HG03159 (cell line): ENCODE results near the gene SLC39A2.
A peak's percentile ranks its signal among the peaks of the same experiment; 100 is the strongest.
"Not testable (repeated sequence)": the region's sequence is repeated elsewhere in the genome, so short reads cannot be mapped to it uniquely, and the experiment has no call there.

Experiments
- ATAC-seq: cut with Tn5 transposase; IDR thresholded peaks from one replicate; pipeline ENCODE4 v1.9.1; 2021; ENCODE audit warnings: mild to moderate bottlenecking, moderate library complexity; ENCODE audit not compliant: unreplicated experiment

Gene SLC39A2

DNA sequence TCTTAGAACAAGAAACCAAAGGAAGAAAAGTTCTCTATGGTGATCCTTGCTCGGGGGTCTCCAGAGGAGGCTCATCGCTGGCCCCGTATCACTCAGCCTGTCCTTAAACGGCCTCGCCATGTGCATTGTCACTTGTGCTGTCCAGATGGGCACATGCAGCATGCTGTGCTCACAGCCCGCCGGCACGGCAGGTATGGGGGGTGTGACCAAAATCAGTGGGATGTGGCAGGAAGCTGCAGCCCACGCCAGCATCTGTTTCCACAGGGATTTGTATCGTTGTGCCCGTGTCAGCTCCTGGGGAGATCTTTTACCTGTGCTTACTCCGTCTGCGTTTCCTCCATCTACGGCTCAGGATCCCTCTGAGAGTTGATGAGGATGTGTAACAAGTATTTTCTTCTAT is 2.6 kb upstream of the SLC39A2 start:
- ATAC-seq: no peak

GRCh38 chr14:20997115-20997514 is 2.0 kb upstream of the SLC39A2 start:
- no peak for ATAC-seq

- ATAC-seq: no peak
Measured at GRCh38 chr14:20997564-20997963, 1.5 kb upstream of the SLC39A2 start.

DNA sequence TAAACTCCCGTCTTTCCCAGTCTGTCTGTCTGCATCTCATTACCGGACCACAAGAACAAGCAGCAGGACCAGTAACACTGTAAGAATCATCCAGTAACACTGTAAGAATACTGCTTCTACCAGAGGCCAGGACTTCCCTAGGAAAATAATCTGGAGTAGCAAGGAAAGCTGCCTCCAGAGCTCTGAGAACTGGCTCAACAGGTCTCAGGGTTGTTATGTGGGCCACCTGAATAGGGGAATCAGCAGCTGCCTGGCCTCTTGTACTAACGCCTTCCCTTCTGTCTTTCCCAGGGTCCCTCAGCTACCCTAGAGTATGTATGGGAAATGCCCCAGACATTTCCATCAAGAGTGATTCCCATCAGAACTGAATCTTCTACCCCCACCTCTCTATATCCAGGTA is 954 bp upstream of the SLC39A2 start:
- ATAC-seq: no peak

GRCh38 chr14:20999591-20999990 is 498 bp downstream of the SLC39A2 start:
- no peak for ATAC-seq

DNA sequence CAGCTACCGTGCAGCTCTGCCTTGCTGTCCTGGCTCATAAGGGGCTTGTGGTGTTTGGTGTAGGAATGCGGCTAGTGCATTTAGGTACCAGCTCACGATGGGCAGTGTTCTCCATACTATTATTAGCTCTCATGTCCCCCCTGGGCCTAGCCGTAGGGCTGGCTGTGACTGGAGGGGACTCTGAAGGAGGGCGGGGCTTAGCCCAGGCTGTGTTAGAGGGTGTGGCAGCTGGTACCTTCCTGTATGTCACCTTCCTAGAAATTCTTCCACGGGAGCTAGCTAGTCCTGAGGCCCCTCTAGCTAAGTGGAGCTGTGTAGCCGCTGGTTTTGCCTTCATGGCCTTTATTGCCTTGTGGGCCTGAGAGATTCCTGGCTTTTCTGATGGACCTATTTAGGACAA is 2.1 kb downstream of the SLC39A2 start:
- ATAC-seq: no peak

GRCh38 chr14:21003788-21004346 is 4.8 kb downstream of the SLC39A2 start:
- no peak for ATAC-seq

DNA sequence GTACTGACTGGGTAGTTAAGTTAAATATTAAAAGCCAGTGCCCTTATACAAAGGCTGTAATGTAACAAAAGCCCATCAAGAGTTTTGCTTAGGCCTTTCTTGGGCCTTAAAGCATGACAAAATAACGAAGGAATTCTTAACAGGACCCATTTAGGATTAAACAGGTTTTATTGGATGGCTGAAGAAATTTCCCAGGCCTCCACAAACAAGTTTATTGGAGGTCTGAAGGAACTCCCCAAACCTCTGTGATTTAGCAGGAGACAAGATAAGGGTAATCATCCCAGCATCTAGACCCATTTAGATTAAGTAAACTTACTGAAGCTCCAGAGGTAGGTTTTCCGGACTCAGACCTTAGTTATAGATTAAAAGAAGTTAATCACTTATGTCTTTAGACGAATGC is 10.6 kb downstream of the SLC39A2 start:
- ATAC-seq: not testable (repeated sequence)

- ATAC-seq: no peak
Measured at GRCh38 chr14:21011136-21011535, 12.0 kb downstream of the SLC39A2 start.

- peak; percentile 53 for ATAC-seq
Measured at GRCh38 chr14:21014761-21015190, 15.7 kb downstream of the SLC39A2 start.

DNA sequence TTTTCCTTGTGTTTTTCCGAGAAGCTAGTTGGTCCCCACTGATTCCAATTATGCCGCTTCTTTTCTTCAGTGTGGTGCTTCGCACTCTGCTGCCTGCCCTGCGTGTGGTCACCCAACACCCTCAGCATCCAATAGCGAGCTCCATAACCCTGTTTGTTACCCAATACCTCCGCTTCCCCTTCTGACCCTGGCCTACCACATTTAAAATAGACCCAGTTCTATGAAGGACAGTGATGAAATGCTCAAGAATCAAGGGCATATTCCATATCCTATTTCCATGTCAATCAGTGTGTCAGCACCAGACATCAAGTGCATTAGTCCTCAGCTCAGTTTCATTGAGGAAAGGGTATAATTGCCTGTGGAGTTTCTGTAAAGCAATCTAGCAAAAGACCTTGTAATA is 16.2 kb downstream of the SLC39A2 start:
- no peak for ATAC-seq

- no peak for ATAC-seq
Measured at GRCh38 chr14:21016413-21017190, 17.5 kb downstream of the SLC39A2 start.

DNA sequence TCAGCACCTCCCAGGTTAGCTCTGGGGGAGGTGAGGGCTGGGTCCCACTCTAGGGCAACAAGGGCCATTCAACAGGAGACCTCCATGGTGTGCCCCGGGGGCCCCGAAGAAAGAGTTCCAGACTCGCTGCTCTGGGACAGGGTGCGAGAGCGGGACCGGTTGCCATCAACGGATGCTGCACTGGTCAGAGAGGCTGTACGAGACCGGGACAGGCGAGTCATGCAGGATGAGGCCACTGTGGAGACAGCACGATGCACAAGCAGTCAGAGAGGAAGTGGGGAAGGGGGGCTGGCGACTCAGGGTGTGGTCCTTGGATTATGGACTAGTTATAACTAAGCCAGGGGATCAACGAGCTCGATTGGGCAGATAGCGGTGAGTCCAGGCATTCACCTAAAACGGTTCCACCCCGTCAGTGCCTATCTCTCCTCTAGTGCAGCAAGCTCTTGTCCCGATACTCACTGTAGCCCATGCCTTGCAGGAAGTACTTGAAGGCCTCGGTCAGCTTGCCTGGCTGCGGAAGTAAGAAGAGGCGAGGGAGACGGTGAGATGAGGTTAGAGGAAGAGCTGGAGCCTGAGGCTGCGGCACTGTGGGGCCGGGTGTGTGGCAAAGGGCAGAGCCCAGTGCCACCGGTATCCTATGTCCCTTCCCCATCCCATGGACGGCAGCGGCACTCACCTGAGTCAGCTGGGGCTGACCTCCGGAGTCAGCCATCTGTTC is 18.6 kb downstream of the SLC39A2 start:
- ATAC-seq: no peak

GRCh38 chr14:21018286-21018685 is 19.2 kb downstream of the SLC39A2 start:
- ATAC-seq: no peak

GRCh38 chr14:21018781-21019180 is 19.7 kb downstream of the SLC39A2 start:
- no peak for ATAC-seq

- ATAC-seq: no peak
Measured at GRCh38 chr14:21019366-21019765, 20.3 kb downstream of the SLC39A2 start.

DNA sequence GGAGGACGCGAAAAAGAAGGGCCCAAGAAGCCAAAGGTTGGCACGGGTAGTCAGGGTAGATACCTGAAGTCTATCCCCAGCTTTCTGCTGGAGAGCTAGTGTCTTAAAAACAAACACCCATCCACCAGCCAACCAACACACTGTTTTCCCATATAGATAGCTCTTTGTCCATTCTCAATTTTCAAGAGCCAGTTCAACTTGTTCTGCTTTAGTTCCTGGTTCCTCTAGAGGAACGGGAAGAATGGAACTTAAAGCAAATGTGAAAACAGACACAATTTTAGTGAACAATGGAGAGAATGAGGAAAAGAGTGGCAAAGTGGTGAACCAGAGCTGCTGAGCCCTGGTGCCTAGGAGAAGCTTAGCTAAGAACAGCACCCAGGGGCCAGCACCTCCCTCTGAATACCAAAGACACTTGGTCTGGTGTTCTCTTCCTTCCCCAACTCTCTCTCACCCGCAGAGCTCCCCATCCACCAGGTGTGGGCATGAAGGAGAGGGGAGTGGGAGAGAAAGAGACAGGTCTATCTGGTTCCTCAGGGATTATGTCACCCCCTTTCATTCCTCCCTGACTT is 22.0 kb downstream of the SLC39A2 start:
- no peak for ATAC-seq

DNA sequence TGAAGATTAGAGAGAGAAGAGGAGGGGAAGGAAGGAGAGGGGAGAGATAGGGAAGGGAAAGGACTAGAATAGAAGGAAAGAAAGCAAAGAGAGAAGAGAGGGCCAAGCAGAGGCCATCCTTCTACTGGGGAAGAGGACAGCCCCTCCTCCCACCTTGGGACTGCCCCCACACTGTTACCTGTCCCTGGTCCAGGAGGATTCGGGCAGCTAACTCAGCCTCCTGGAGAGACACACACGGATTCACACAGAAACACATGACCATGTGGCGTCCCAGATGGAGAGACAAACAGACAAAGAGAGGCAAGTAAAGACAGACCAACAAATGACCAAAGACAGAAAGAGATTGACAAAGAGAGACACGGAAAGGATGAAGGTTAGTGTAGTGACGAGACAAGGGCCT is 23.6 kb downstream of the SLC39A2 start:
- no peak for ATAC-seq

GRCh38 chr14:21023174-21023573 is 24.1 kb downstream of the SLC39A2 start:
- no peak for ATAC-seq

DNA sequence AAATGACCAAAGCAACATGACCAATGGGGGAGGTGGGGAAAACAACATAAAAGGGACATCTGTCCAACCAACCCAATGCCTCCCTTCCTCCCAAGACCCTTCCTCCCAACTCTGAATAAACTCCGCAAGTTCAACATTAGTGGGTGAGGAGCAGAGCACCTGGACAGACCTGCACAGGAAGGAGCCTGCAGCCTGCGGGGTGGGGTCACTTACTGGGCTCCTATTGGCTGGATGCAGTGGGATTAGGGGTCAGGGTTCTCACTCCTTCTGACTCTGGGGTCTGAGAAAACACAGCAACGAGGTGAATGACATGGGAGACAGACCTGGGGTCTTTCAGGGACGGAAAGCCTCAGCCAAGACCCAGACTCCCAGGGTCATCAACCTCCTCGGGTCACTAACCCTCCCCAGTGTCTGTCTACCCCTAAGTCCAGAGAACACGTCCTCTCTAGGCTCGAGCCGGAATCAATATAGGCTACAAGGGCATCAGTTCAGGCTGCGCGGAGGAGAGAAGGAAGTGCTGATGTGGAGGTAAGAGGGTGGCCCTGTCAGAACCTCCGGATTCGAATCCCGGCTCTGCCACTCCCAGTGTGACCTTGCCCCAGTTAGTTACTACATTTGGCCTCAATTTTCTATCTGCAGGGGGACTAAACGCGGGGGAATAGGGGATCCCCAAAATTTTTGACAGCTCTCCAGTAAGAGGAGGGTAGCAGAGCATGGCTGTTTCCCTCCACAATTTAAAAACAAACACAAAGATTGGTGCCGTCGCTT is 24.9 kb downstream of the SLC39A2 start:
- no peak for ATAC-seq
